Naive thymus-derived CD8-positive, alpha-beta T cell (primary cell): Measurements from ENCODE around the gene GNAL. TPM values are rescaled to one million over a fixed set of nuclear protein-coding genes. Genes with fewer than 3 reads are reported as not detected.
A peak's percentile ranks its signal among the peaks of the same experiment; 100 is the strongest.

Source experiments
- ATAC-seq, 2 donors: fragments of 150-1000 bp; cut with Tn5 transposase in 1 of 2; sonication (Bioruptor Pico), chemical (Tn5 transposase) in 1 of 2; 1 replicate in 1 of 2; 2 replicates in 1 of 2; pipeline ENCODE4 v1.10.0; 2021; ENCODE audit warnings: mild to moderate bottlenecking in 2 of 2, moderate library complexity in 2 of 2
- POLR2A ChIA-PET: fragments of 350-600 bp; sonication (Branson Sonifier 250); formaldehyde crosslinking; loops from one replicate; lab custom pipeline; 2021; ENCODE audit warnings: antibody characterized with exemption; lab: Charles Lee
- DNase-seq, 10 donors: peaks; one replicate each; pipeline versions ENCODE4 v3.0.0 to v3.0.0-alpha.2; 2020 to 2022
- H3K27ac Mint-ChIP-seq, 10 donors: one replicate each; pipeline ENCODE4 v1.8.0; 2020 to 2022; ENCODE audit warnings: mild to moderate bottlenecking in 10 of 10, mixed read lengths in 10 of 10, moderate library complexity in 4 of 10, inconsistent platforms in 1 of 10
- H3K27me3 Mint-ChIP-seq, 5 donors: one replicate each; pipeline ENCODE4 v1.8.0; 2021 to 2022; ENCODE audit warnings: mixed read lengths in 5 of 5
- H3K36me3 Mint-ChIP-seq, 3 donors: one replicate each; pipeline ENCODE4 v1.8.0; 2020 to 2022; ENCODE audit warnings: mixed read lengths in 3 of 3, mild to moderate bottlenecking in 2 of 3, inconsistent platforms in 1 of 3
- H3K4me1 Mint-ChIP-seq, 4 donors: one replicate each; pipeline ENCODE4 v1.8.0; 2021 to 2022; ENCODE audit warnings: mixed read lengths in 4 of 4
- H3K4me3 Mint-ChIP-seq, 10 donors: one replicate each; pipeline ENCODE4 v1.8.0; 2020 to 2022; ENCODE audit warnings: mild to moderate bottlenecking in 10 of 10, mixed read lengths in 10 of 10, moderate library complexity in 6 of 10, inconsistent platforms in 1 of 10
- H3K9me3 Mint-ChIP-seq, 9 donors: one replicate each; pipeline ENCODE4 v1.8.0; 2020 to 2022; ENCODE audit warnings: mixed read lengths in 9 of 9, mild to moderate bottlenecking in 3 of 9, inconsistent platforms in 1 of 9, moderate library complexity in 1 of 9
- polyA plus RNA-seq, 3 donors: library from polyadenylated mRNA; unstranded; fragments of 300-500 nt; fragmentation: Illumina TruSeq; gene quantifications; one replicate each; pipeline ENCODE4 v1.2.3, GENCODE V29; 2021
- total RNA-seq, 8 experiments: library from RNA in 2 of 8; stranded (reverse) in 2 of 8; gene quantifications; one replicate each; pipeline ENCODE4 v1.2.3 and lab custom pipeline; 2021 to 2026

Gene GNAL
- total and polyA plus RNA-seq, 5 experiments from 2014 or later: 0.06 to 1.1 (median 0.41) TPM; not detected in 1

DNA sequence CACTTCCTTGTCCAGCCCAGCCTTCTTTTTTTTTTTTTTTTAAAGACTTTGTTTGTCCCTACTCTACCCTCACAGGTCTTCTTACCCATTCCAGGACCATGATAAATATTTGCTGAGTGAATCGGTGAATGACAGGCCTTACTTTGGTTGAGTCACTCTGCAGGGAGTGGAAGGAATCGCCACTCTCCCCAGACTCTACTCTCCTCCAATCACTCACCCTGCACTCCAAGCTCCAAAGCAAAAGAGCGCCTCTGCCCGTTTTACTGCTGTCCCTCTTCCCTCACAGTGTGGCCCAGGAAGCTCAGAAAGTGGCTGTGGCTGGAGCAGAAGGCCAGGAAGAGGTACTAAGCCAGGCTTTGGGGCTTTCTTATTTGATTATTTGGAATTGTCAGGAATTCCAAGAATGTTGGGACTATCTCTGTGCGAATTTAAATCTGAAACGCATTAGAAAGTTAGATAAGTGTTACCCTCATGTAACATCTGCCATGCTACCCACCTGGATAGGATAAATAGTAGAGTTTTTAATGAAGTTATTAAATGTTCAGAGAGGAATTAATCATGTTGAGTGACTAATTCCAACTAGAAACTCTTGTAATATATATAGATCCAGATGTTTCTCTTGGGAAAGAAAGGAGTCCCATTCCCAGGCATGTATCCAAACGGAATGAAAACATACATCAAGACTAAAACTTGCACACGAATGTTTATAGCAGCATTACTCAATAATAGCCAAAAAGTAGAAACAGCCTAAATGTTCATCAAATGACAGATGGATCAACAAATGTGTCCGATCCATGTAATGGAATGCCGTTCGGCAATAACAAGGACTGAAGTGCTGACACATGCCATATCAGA lies 119.2 kb downstream of the GNAL start:
- H3K27ac Mint-ChIP-seq: no peak overlapping the region
- ATAC-seq (no peak), DNase-seq (no peak)
- no peak overlapping the region for H3K4me3 Mint-ChIP-seq
- no peaks in the 10 kb centered on the region for H3K4me1 Mint-ChIP-seq
- H3K9me3 Mint-ChIP-seq: no peaks in the 10 kb centered on the region
- no peaks in the 10 kb centered on the region for H3K36me3 Mint-ChIP-seq
- POLR2A ChIA-PET: no interaction called here
- H3K27me3 Mint-ChIP-seq: peaks cover 0 to 9% (median 2%) of the 10 kb centered on the region in 5 donors

- POLR2A ChIA-PET: no interaction called here
- ATAC-seq (no peak), DNase-seq (no peak)
- Mint-ChIP-seq H3K36me3 (no peaks in the 10 kb centered on the region), H3K4me1 (no peaks in the 10 kb centered on the region), H3K4me3 (no peak overlapping the region), H3K27ac (no peak overlapping the region), H3K9me3 (no peaks in the 10 kb centered on the region), H3K27me3 (peaks cover 0 to 9% (median 2%) of the 10 kb centered on the region in 5 donors)
Measured at GRCh38 chr18:11809895-11810294, 120.8 kb downstream of the GNAL start.

DNA sequence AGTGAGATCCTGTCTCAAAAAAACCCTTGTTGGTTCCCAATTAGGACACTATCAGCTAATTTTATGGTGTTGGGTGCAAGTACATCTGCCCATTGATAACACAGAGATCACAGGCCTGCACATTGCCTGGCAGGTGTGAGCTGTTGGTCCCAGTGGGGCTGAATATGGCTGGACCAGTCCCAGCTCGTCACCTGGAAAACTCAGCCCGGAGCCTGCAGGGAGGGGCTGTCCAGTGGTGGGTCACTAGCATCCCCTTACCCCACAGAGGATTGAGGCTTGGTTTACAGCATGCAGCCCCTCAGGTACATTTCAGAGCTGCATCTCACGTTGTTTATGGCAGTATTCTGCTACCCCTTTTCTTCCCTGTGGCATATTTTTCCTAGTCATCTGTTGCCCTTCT lies 121.3 kb downstream of the GNAL start:
- Mint-ChIP-seq H3K27me3 (peaks cover 0 to 9% (median 2%) of the 10 kb centered on the region in 5 donors), H3K36me3 (no peaks in the 10 kb centered on the region), H3K9me3 (no peaks in the 10 kb centered on the region), H3K4me1 (no peaks in the 10 kb centered on the region), H3K4me3 (no peak overlapping the region), H3K27ac (no peak overlapping the region)
- DNase-seq (no peak), ATAC-seq (no peak)
- POLR2A ChIA-PET: no interaction called here

DNA sequence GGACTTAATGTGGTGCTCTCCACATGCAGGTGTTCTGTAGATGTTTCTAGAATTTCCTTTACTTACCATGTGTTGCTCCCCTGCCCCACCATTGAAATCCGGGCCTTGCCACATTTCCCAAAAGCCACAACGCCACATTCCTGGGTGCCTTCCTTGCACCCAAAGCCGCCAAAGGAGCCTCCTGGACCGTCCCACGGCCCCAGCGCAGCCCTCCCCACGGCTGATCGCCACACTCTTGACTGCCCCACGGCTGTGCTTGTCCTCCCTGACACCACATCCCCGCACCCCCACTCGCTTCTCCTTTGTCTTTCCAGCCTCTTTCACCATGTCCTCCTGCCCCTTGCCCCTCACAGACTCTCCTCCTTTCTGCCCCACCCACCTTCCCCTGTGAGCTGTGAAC lies 121.9 kb downstream of the GNAL start:
- no peak for DNase-seq
- Mint-ChIP-seq H3K4me1 (no peaks in the 10 kb centered on the region), H3K36me3 (no peaks in the 10 kb centered on the region), H3K4me3 (no peak overlapping the region), H3K27ac (no peak overlapping the region), H3K9me3 (no peaks in the 10 kb centered on the region), H3K27me3 (peaks cover 0 to 9% (median 2%) of the 10 kb centered on the region in 5 donors)
- POLR2A ChIA-PET: no interaction called here
- no peak for ATAC-seq

DNA sequence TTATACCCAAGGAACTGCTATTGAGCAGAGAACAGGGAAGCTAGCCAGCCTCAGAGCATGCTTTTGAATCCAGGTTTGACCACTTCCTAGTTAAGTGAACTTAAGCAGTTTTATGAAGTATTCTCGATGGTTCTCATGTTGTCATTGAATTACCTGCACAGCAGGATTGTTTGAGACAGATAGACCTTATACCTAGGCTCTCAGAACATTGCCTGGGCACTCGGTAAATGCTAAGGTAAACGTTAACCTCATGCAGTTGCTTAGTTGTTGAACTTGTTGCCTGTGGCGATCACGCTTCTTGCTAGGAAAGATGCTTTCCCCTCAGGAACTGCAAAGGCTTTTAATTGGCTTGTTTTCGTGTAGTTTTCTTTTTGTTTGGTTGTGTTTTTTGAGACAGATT lies 128.2 kb downstream of the GNAL start:
- Mint-ChIP-seq H3K4me1 (no peaks in the 10 kb centered on the region), H3K9me3 (peaks cover 0 to 7% (median 0%) of the 10 kb centered on the region in 9 donors), H3K36me3 (no peaks in the 10 kb centered on the region), H3K4me3 (no peak overlapping the region), H3K27me3 (peaks cover 0 to 5% (median 2%) of the 10 kb centered on the region in 5 donors), H3K27ac (no peak overlapping the region)
- ATAC-seq (no peak), DNase-seq (no peak)
- POLR2A ChIA-PET: no interaction called here

DNA sequence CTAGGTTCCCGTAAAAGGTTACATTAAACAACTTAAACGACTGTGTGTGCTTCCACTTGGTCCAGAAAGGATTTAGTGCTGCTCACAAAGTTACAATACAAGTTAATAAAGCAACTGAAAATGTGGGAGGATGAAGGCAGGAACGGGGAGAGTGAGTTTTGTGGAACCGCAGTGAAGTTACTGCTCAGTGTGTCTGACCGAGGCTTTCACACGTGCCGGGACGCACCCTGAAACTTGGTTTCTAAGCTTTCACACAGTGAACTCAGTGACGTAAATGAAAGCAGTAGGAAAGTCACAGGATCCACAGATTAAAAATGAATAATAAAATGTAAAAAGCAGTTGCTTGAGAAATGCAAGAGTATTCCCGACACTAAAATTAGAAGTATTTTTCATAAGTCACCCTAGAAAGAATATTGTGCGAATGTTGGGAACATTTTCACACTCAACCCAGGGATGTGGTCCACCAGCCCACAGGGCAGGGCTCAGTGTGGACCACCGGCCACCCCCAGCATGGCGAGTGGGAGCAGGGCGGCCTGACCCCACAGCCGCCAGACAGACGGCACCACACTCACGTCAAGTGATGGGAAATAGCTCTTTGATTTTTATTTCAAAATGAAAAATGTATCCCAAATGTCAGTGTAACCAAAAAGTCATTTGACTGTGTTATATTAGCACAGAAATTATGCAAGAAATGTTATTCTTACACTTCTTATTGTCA lies 129.6 kb downstream of the GNAL start:
- Mint-ChIP-seq H3K27ac (peak overlapping the region in 1 of 10 donors; percentile 75), H3K9me3 (peaks cover 0 to 7% (median 0%) of the 10 kb centered on the region in 9 donors), H3K27me3 (peaks cover 0 to 5% (median 2%) of the 10 kb centered on the region in 5 donors), H3K36me3 (no peaks in the 10 kb centered on the region), H3K4me3 (peak overlapping the region in 1 of 10 donors; percentile 52), H3K4me1 (no peaks in the 10 kb centered on the region)
- DNase-seq (peak in 1 of 10 donors; percentile 6), ATAC-seq (no peak)
- POLR2A ChIA-PET: no interaction called here

DNA sequence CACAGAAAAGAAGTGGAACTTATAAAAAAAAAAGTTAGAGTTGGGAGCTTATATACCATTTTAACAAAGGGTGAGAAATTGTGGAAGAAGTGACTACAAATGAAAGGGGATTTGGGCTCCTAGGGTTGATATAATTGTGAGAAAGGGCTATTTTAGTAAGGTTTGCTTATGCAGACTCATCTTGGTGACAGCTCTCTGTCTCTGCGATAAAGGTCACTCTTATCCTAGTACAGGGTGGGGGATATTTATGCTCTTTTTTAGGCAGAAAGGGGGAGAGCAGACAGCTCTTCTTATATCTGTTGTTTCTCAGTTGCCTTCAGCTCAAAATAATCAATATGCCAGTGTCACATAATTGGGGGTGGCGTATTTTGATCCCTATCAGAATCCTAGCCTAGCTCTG lies 130.9 kb downstream of the GNAL start:
- POLR2A ChIA-PET: no interaction called here
- H3K27me3 Mint-ChIP-seq: peaks cover 0 to 5% (median 2%) of the 10 kb centered on the region in 5 donors

GRCh38 chr18:11820697-11821096 lies 131.6 kb downstream of the GNAL start:
- POLR2A ChIA-PET: no interaction called here
- DNase-seq (no peak), ATAC-seq (no peak)
- Mint-ChIP-seq H3K27me3 (peaks cover 0 to 5% (median 2%) of the 10 kb centered on the region in 5 donors), H3K4me1 (no peaks in the 10 kb centered on the region), H3K36me3 (no peaks in the 10 kb centered on the region), H3K4me3 (no peak overlapping the region), H3K27ac (no peak overlapping the region), H3K9me3 (peaks cover 0 to 7% (median 0%) of the 10 kb centered on the region in 9 donors)

More for the DNA sequence above, 130.9 kb downstream of the GNAL start:
- Mint-ChIP-seq H3K4me3 (no peak overlapping the region), H3K9me3 (peaks cover 0 to 7% (median 0%) of the 10 kb centered on the region in 9 donors), H3K27ac (no peak overlapping the region), H3K36me3 (no peaks in the 10 kb centered on the region), H3K4me1 (no peaks in the 10 kb centered on the region)
- DNase-seq (no peak), ATAC-seq (no peak)

DNA sequence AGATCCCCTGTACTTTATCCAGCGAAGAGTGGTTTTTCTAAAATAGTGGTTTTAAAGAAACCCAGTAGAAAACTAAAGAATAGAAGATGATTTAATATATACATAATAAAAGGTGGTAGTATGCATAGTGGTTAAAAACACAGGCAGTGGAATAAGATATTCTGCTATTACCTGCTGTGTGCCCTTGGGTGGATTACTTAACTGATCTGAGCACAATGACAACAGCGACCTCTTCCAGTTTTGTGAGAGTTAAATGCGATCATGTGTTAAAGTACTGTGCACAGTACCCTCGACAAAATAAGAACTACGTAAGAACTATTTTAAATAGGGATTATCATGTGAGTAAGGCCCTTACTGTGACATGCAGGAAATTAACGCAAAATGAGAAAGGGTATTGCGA lies 132.1 kb downstream of the GNAL start:
- Mint-ChIP-seq H3K27me3 (peaks cover 0 to 3% (median 2%) of the 10 kb centered on the region in 5 donors), H3K4me1 (no peaks in the 10 kb centered on the region), H3K36me3 (no peaks in the 10 kb centered on the region), H3K4me3 (no peak overlapping the region), H3K9me3 (peaks cover 0 to 7% (median 0%) of the 10 kb centered on the region in 9 donors), H3K27ac (no peak overlapping the region)
- POLR2A ChIA-PET: no interaction called here
- ATAC-seq: no peak
- DNase-seq: no peak

GRCh38 chr18:11821643-11822237 lies 132.7 kb downstream of the GNAL start:
- Mint-ChIP-seq H3K4me3 (no peak overlapping the region), H3K27ac (no peak overlapping the region), H3K36me3 (no peaks in the 10 kb centered on the region), H3K9me3 (peaks cover 0 to 7% (median 0%) of the 10 kb centered on the region in 9 donors), H3K4me1 (no peaks in the 10 kb centered on the region), H3K27me3 (peaks cover 0 to 3% (median 2%) of the 10 kb centered on the region in 5 donors)
- no peak for DNase-seq
- ATAC-seq: no peak
- POLR2A ChIA-PET: no interaction called here

DNA sequence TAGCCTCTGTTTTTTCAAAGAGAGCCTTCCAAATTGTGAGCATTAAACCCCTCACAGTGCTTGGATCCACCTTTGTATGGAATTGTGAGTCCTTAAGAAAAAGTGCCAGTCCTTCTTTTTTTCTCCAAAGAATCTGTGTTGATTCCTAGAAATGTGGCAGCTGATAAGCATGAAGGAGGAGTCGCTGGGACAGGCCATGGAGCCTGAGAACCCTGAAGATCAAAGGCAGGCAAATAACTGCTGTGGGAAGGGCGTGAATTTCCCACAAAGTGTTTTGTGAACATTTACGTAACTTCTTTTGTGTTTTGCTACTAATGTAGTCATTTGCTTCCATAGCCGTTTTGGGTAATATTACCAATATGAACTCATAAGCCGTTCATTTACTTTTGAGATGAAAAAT lies 134.5 kb downstream of the GNAL start:
- Mint-ChIP-seq H3K27me3 (peaks cover 0 to 2% (median 0%) of the 10 kb centered on the region in 5 donors), H3K4me3 (no peak overlapping the region), H3K9me3 (peaks cover 0 to 7% (median 0%) of the 10 kb centered on the region in 9 donors), H3K36me3 (no peaks in the 10 kb centered on the region), H3K27ac (no peak overlapping the region), H3K4me1 (no peaks in the 10 kb centered on the region)
- POLR2A ChIA-PET: no interaction called here
- ATAC-seq (no peak), DNase-seq (no peak)

- H3K9me3 Mint-ChIP-seq: no peaks in the 10 kb centered on the region
- no peaks in the 10 kb centered on the region for H3K4me1 Mint-ChIP-seq
- no peak overlapping the region for H3K4me3 Mint-ChIP-seq
- H3K27me3 Mint-ChIP-seq: peaks cover 0 to 2% (median 0%) of the 10 kb centered on the region in 5 donors
- DNase-seq: no peak
- peak overlapping the region in 1 of 10 donors; percentile 45 for H3K27ac Mint-ChIP-seq
- POLR2A ChIA-PET: no interaction called here
- no peaks in the 10 kb centered on the region for H3K36me3 Mint-ChIP-seq
- ATAC-seq: no peak
Measured at GRCh38 chr18:11826836-11827235, 137.8 kb downstream of the GNAL start.
